GM20431 (cell line): ENCODE results near the gene FRZB.
"Not testable (repeated sequence)": the region's sequence is repeated elsewhere in the genome, so short reads cannot be mapped to it uniquely, and the experiment has no call there.

ENCODE experiments used
- in situ Hi-C: fragments of 300-500 bp; cut with MseI, MboI; formaldehyde crosslinking; loops from one replicate; pipeline ENCODE4 v1.15.0; 2020; ENCODE audit warnings: low sequenced_read_pairs; ENCODE audit not compliant: unreplicated experiment

FRZB gene

GRCh38 chr2:182890773-182891378, 24.4 kb upstream of the FRZB start:
- in situ Hi-C loops: no loop called here

GRCh38 chr2:182890305-182890704, 23.9 kb upstream of the FRZB start:
- in situ Hi-C loops: no loop called here

GRCh38 chr2:182887753-182888415, 21.4 kb upstream of the FRZB start:
- in situ Hi-C loops: no loop called here

- in situ Hi-C loops: no loop called here
These were observed 20.7 kb upstream of the FRZB start for GRCh38 chr2:182887093-182887492.

- in situ Hi-C loops: no loop called here
These were observed 19.3 kb upstream of the FRZB start for GRCh38 chr2:182885771-182886170.

- in situ Hi-C loops: no loop called here
These were observed 17.0 kb upstream of the FRZB start for GRCh38 chr2:182883451-182883850.

GRCh38 chr2:182880100-182880499, 13.7 kb upstream of the FRZB start:
- in situ Hi-C loops: not testable (repeated sequence)

- in situ Hi-C loops: not testable (repeated sequence)
These were observed 10.2 kb upstream of the FRZB start for GRCh38 chr2:182876653-182877052.

- in situ Hi-C loops: no loop called here
These were observed 3.8 kb upstream of the FRZB start for GRCh38 chr2:182870227-182870626.

- in situ Hi-C loops: no loop called here
These were observed 1.8 kb upstream of the FRZB start for GRCh38 chr2:182868054-182868796.

- in situ Hi-C loops: no loop called here
These were observed 1.1 kb upstream of the FRZB start for GRCh38 chr2:182867426-182868053.

- in situ Hi-C loops: no loop called here
These were observed 359 bp downstream of the FRZB start for GRCh38 chr2:182866095-182866460.

GRCh38 chr2:182864949-182865570, 1.4 kb downstream of the FRZB start:
- in situ Hi-C loops: no loop called here

- in situ Hi-C loops: no loop called here
These were observed 2.8 kb downstream of the FRZB start for GRCh38 chr2:182863642-182864041.

- in situ Hi-C loops: no loop called here
These were observed 4.3 kb downstream of the FRZB start for GRCh38 chr2:182862091-182862490.

GRCh38 chr2:182860858-182861257, 5.6 kb downstream of the FRZB start:
- in situ Hi-C loops: no loop called here

- in situ Hi-C loops: no loop called here
These were observed 7.8 kb downstream of the FRZB start for GRCh38 chr2:182858671-182859070.

- in situ Hi-C loops: no loop called here
These were observed 11.1 kb downstream of the FRZB start for GRCh38 chr2:182855376-182855775.

- in situ Hi-C loops: no loop called here
These were observed 11.9 kb downstream of the FRZB start for GRCh38 chr2:182854375-182855105.

- in situ Hi-C loops: no loop called here
These were observed 13.6 kb downstream of the FRZB start for GRCh38 chr2:182852801-182853200.
